ENCODE results near the gene FXYD3.

Gene FXYD3, protein sequence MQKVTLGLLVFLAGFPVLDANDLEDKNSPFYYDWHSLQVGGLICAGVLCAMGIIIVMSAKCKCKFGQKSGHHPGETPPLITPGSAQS

DNA sequence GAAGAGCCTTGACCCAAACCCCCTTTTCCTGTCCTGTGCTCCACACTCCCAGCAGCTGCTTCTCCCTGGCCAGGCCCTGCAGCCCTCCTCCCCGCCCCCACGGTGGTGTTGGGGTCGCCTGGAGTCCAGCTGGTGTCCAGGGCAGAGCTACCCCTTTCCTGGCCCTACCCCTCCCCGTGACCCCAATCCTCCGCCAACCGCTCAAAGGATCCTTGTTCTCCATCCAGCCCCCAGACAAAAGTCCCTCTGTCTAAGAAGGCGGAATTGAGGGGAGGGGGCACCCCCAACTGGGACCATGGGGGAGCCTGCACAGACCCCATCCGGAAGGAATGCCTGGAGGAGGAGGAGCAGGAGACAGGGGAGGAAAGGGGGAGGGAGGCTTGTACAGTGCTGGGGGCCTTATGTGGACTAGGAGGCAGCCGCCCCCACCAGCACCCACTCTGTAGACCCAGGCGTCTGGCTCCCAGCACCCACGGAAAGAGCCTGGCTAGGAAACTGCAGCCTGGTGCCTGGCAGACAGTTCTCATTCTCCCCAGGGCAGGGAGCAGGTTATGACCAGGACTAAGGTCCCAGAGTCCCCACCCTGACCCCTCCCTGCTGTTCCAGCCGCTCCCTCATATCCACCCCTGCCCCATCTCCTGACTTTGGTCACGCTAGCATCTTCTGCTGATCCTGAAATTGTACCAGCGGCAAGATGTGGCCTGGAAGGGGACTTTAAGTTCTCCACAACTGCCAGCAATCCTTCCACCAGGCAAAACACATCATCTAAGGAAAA, at the start of gene FXYD3:
Gene FXYD3, plus strand, starts transcription at position 647 of the 775 bp plus-strand sequence. CDS start 3,554 bp downstream, outside the sequence.
- no peak for FAIRE-seq

DNA sequence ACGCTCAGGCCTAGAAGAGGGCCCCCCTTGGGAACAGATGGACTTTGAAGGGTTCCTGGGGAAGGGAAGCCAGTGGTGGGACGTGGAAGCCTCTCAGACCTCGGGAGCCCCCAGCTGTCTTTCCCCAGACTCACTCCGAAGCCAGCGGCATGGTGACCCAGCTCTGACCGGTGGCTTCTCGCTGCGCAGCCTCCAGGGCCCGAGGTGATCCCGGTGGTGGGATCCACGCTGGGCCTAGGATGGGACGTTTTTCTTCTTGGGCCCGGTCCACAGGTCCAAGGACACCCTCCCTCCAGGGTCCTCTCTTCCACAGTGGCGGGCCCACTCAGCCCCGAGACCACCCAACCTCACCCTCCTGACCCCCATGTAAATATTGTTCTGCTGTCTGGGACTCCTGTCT, 49.5 kb upstream of the FXYD3 start:
- FAIRE-seq = no peak

DNA sequence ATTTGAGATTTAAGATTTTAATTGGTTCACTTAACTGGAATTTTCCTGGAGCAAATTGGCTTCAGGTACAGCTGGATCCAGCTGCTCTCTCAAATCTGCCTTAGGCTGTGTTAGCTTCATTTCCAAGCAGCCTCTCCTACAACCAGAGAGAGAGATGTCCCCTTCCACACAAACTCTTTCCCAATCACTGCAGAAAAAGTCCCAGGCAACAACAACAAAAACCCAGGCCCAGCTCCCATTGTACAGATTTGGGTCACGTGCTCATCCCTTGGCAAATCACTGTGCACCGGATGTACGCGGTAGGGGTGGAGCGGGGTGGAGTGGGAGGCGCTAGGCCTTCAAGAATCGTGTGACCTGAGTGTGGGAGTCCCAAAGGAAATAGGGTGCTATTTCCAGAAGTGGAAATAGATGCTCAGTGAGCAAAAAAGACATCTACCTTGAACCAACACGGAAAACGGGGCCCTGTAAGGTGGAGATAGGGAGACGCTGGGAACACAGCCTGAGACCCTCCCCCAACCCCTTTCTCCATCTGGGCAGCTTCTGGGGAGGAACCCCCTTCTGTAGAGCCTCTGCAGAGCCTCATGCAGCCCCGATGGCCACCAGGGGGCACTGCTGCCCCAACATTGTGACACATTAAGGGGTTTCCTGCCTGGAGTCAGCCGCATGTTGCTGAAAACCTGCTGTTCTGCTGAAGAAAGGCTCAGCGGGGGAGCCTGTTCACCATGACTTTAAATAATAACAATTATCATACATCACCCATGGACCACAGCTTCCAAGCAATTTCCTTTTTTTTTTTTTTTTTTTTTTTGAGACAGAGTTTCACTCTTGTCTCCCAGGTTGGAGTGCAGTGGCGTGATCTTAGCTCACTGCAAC, 48.7 kb upstream of the FXYD3 start:
- no peak for FAIRE-seq

DNA sequence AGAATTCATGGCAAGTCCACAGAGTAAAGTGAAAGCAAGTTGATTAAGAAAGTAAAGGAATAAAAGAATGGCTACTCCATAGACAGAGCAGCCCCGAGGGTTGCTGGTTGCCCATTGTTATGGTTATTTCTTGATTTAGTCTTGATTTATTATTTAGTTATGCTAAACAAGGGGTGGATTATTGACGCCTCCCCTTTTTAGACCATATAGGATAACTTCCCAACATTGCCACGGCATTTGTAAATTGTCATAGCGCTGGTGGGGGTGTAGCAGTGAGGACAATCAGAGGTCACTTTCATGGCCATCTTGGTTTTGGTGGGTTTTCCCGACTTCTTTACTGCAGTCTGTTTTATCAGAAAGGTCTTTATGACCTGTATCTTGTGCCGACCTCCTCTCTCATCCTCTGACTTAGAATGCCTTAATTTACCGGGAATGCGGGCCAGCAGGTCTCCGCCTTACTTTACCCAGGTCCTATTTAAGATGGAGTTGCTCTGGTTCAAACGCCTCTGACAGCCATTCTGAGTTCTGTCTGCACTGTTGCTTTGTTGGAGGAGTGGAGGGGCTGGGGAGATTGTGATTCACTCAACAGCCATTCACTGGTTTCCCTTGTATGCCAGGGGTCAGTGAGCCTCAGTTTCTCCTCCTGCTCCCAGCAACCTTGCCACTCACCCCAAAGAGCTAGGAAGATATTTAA, 46.5 kb upstream of the FXYD3 start:
- no peak for FAIRE-seq

DNA sequence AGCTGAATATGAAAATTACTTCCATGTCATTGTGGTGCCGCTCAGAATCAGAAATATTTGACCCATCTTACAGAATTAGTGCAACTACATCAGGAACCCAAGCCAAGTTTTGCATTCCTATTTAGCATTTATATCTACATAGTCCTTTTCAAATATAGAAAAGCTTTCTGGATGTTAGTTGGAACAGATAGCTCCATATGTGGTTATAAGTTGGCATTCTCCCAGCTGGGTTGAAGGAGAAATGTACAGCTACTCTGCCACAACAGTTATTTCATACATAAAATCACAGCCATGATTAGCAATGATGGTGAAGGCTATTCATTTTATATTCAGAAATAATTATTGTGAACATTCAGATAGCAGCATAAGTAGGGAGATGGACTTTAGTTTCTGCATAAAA, 45.9 kb upstream of the FXYD3 start:
- no peak for FAIRE-seq

DNA sequence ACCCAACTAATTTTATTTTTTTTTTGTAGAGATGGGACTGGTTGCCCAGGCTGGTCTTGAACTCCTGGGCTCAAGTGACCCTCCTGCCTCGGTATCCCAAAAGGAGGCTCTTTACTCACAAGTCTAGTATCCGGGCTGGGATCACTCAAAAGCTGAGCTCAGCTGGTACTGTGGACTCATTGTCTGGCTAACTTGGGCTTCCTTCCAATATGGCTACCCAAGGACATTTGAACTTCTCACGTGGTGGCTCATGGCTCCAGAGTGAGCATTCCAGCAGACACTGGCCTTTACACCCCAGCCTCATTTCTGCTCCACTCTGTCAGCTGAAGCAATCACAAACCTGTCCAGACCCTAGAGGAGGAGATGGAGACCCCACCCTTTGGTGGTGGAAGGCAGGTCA, 45.2 kb upstream of the FXYD3 start:
- FAIRE-seq = no peak

DNA sequence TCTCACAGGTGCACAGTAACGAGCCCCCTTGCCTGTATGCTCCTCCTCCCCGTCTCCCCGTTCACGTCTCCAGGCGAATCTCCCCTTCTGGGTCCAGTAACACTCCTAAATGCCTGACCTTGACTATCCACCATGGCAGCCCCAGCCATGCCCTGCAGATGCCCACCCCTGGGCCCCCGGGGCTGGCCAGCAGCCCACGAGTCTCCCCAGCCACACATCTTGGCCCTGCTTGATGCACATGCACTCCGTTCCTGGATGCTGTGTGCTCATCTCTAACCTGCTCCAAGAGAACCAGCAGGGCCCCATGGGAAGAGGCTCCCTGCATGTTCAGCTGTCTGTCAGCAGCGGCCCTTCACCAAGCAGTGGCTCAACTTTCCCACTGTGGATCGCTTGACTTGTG, 42.1 kb upstream of the FXYD3 start:
- no peak for FAIRE-seq

DNA sequence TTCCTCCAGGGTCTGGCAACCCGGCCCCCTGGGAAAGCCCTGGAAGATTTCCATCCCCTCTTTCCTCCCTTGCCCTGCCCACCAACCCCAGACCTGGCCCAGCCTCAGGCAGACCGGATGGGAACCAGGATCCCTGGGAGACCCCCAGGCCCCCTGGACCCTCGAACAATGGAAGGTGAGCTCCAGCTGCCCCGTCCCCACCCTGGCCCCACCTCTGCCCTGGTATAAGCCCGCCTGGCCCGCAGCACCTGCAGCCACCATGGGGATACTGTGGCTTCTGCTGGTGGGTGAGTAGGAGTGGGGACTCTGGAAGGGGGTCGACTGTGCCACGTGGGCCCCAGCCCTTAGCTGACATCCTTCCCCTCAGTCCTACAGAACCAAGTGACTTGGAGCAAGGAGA, 41.7 kb upstream of the FXYD3 start:
- no peak for FAIRE-seq

DNA sequence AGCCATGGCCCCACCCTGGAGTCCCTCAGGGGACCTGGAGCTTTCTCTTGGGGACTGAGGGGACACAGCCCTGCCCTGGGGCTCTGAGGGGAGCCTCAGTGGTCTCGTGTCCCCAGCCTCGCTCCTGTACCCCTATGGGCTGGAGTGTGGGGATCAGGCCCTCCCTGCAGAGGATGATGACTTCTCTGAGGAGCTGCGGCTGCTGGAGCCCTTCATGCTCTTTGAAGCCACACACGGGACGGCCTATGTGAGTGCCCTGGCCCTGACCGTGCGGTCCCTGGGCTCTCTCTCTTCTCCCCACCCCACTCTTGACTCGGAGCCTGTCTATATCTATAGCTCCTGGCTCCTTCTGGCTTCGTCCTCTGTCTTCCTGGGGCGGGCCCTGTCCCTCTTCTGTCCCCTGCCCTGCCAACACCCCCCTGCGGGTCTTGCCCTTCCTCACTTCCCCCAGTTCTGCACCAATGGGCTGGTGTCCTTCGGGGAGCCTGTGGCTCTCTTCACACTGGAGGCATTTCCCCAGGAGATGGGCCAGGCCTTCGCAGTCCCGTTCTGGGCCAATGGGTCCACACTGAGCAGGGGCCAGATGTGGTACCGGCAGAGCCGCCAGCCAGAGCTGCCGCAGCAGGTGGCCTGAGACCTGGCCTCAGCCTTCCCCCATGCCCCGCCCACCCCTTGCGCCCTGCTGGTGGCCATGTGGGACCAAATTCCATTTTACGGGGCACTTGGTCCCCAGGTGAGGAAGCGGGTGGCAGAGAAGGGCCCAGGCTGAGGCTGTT, 41.0 kb upstream of the FXYD3 start:
- FAIRE-seq = no peak

DNA sequence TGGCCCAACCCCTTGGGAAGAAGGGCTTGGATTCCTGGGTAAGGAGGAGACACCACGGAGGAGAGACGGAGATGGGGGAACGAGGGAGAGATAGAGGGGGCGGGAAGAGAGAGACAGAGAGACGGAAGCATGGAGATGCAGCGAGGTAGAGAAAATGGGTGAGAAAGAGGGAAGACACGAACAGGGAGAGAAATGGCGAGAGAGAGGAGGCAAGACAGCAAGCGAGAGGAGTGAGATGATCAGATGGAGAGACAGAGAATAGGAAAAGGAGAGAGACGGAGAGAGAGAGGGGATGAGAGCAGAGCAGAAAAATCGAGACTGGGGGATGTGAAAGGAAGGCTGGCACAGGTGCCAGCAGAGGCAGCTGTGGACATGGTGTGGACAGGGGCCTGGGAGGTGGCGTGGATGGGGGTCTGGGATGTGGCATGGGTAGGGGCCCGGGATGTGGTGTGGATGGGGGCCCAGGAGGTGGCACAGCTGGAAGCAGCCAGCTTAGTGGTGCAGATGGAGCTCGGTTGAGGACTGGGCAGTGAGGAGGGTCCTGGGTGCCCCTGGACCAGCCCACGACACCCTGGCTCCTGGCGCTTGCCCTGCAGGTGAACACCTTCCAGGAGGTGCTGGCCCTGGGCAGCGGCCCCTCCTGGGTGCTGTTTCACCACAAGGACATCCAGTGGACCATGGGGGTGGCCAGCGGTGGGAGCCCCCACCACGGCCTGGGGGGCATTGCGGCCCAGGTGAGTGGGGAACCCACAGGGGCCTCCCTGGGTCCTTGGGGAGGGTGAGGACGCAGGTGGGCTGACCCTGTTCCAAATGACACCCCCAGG, 40.2 kb upstream of the FXYD3 start:
- no peak for FAIRE-seq

DNA sequence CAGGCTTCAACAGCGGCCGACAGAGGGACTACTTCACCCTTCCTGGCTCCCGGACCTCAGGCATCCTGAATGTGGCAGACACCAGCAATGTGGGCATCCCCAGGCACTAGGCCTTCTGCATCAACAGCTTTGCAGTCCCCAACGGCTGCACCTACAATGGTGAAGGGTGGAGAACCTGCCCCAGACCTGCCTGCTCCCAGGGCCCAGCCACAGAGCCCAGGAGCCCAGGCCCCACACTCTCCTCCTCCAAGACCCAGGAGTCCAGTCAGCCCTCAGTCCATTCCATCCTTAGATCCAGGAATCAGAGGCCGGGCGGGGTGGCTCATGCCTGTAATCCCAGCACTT, 39.6 kb upstream of the FXYD3 start:
- FAIRE-seq = no peak

DNA sequence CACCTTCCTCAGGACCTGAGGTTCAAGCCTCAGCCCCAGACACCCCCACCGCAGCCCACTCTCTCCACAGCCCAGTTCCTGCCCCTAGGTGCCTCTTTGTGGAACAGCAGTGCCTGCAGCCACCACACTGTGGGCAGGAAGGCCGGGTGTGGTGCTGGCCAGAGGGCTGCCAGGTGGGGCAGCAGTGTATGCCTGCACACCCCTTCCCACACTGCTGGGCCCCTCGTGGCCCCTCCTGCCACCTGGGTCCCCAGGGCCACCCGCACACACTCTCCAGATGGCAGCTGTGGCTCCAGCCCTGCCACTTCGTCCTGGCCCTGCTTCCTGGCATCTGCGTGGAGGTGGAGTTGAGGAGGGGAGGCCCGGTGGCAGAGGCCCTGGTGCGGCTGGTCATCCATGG, 39.0 kb upstream of the FXYD3 start:
- no peak for FAIRE-seq

DNA sequence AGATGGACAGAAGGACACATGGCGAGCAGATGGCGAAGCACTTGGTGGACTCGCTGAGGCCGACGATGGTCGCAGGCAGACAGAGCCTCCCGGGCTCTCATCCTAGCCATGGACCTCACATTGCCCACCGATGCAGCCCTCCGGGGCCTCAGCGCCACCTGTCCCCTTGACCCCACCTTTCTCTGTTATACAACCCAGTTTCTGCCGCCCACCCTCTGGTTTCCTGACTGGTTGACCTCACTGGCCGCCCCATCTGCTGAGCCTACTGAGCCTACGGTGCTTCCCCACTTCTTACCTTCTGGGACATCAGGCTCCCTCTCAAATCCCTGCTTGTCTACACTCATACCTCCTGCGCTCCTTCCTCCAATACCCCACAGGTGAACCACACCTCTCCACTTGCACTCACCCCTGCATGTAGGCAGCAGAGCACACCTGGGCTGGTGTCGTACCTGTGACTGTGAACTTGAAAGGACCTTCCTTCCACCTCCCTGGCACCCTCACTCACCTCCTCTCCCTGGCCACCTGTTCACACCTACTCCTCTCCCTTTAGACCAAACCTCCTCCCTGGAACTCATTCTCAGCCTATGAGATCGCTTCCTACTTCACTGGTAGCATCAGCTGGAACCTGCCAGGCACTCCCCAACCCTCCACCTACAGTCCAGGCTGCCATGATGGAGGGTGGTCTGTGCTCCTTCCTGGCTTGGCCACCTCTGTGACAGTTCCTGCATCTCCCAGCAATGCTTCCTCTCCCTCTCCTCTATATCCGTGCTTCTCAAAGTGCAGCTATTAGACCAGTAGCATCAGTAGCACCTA, 38.0 kb upstream of the FXYD3 start:
- no peak for FAIRE-seq

DNA sequence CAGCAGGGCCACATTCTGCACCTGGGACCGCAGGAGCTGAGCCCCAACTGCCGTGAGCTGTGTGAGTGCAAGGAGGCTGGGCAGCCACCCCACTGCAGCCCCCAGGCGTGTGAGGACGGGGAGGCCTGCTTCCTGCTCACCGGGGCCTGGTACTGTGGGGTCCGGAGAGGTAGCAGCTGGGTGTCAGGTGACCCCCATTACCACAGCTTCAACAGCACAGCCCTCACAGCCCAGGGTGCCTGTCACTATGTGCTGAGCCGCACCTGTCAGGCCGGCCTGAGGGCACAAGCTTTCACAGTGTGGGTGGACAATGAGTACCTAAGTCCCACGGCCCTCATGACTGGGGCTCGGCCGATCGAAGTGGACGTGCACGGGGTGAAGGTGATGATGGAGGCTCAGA, 35.8 kb upstream of the FXYD3 start:
- no peak for FAIRE-seq

DNA sequence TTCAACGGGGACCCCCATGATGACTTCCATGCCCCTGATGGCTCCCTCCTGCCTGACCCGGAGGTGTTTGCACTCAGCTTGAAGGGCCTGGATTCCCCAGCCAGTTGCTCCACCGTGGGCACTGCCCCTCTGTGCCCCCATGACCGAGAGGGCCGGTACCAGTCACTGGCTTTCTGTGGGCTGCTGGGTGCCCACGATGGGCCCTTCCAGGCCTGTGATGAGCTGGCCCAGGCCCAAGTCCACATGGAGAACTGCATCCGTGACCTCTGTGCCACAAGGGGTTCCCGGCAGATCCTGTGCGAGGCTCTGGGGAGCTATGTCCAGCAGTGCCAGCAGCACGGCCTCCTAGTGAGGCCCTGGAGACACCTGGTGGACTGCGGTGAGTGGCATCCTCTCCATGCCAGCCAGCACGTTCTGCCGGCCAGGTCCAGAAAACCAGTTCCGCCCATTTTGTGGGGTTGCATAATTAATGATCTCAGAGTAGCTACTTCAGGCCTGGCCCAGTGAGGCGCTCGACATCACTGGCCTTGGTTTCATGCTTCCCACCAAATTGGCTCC, 34.9 kb upstream of the FXYD3 start:
- FAIRE-seq = no peak

DNA sequence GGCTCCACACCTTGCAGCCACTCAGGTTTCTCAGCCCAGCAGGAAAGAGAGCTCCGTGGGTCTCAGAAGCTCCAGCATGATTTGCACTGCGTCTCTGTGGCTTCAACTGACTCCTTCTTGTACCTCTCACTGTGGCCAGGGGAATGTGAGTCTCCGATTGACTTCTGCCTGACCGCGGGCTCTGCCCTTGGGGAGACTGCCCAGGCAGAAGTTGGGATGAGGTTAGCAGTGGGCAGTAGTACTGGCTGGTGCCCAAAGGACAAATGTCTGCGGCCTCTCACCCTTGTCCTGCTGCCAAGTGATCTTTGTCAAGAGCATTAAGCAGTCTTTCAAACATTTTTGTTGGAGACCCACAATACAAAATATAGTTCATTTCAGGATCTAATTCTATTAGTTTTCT, 34.4 kb upstream of the FXYD3 start:
- no peak for FAIRE-seq

DNA sequence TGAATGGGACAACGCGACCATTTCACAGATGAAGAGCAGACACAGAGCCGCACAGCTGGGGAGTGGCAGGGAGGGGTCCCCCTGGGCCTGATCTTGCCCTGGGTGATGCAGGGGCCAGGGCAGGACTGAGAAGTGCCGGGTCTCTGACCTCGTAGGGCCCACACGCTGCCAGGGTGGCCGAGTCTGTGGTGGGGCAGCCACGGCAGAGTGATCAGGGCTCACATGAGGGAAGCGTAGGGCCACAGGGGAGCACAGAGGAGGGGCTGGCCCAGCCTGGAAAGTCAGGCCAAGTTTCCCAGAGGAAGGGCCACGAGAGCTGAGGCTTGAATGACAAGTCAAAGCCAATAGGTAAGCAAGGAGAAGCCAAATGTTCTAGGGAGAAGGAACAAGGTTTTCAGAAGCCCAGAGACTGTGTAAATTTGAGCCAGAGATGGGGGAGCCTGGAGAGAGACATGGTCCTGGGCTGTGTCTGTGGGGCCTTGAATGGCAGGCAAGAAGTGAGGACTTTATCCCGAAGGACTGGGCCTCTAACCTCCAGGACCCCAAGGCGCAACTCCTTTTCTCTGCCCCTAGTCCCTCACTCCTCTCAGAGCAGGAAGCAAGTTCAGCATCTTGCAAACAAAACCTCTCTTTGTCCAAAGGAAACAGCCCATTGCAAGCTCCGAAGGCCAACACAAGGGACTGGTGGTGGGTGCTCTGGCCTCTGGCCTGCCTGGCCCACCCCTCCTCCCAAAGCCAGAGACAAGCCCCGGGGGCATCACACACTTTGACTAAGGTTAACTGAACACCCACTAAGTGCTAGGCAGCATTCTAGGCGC, 31.7 kb upstream of the FXYD3 start:
- no peak for FAIRE-seq

DNA sequence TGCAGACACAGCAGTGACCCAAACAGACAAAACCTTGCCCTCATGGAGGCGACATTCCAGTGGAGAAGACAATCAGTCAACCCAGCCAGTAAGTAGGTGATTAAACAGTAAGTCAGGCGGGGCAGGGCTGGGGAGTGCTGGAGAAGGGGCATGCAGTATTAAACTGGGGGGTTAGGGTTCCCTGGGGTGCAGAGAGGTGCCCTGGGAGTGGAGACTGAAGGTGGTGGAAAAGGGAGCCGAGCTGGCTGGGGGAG, 31.2 kb upstream of the FXYD3 start:
- no peak for FAIRE-seq

DNA sequence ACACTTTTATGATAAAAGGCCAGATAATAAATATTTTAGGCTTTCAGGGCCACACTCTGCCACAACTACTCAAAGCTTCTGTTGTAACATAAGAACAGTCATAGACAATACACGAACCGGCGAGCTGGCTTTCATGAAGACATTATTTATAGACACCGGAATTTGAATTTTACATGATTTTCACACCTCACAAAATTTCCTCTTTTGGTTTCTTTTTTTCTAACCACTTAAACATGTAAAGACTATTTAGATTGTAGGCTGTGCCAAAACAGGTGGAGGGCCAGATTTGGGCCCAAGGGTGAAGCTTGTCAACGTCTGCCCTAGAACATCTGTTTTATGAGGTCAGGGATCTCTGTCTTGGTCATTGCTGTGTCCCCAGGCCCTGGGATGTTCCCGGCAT, 29.7 kb upstream of the FXYD3 start:
- no peak for FAIRE-seq

DNA sequence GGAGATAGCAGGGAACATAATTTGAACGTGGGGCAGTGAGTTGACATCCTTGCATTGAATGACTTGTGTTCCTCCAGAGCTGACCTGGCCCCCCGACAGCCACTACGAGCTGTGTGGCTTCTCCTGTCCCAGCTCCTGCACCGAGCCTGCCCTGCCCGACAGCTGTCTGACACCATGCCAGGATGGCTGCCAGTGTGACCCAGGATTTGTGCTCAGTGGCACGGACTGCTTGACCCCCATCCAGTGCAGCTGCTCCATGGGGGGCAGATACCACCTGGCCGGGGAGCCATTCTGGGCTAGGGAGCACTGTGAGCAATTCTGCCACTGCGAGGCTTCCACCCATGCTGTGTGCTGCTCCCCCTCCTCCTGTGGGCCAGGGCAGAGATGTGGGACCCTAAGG, 29.2 kb upstream of the FXYD3 start:
- FAIRE-seq = no peak

Data from G401.6 (cell line).